ENCODE measurements around the gene WNT2.

DNA sequence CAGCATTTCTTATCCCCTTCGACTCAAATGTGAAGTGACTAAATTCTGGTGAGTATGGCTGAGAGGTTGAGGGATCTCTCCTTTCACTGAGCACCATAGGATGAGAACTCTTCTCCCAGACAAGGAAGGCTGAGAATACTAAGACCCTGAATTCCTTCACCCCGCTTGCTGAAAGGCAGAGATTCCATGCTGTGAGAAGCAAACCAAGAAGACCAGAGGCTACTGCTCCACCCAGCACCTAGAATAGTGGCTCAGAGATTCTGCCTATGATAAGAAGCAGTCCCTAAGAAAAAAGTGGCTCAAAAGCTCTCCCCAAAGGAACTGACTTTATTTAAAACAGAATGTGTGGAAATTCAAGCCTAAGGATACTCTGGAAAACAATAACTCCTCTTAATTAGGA lies 26.7 kb upstream of the WNT2 start:
- TF ChIP-seq, protein P1, sequence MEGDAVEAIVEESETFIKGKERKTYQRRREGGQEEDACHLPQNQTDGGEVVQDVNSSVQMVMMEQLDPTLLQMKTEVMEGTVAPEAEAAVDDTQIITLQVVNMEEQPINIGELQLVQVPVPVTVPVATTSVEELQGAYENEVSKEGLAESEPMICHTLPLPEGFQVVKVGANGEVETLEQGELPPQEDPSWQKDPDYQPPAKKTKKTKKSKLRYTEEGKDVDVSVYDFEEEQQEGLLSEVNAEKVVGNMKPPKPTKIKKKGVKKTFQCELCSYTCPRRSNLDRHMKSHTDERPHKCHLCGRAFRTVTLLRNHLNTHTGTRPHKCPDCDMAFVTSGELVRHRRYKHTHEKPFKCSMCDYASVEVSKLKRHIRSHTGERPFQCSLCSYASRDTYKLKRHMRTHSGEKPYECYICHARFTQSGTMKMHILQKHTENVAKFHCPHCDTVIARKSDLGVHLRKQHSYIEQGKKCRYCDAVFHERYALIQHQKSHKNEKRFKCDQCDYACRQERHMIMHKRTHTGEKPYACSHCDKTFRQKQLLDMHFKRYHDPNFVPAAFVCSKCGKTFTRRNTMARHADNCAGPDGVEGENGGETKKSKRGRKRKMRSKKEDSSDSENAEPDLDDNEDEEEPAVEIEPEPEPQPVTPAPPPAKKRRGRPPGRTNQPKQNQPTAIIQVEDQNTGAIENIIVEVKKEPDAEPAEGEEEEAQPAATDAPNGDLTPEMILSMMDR (conservative IDR thresholded peaks at IDR 0.05; ENCODE audit: low read depth, low read length), result no peak
- TF ChIP-seq EZH2phosphoT487 (IDR thresholded peaks at IDR 0.05; ENCODE audit: borderline replicate concordance, low read length) (no peak), EZH2 (IDR thresholded peaks at IDR 0.05; ENCODE audit: low read length, unreplicated experiment) (no peak)
